ENCODE data around the gene SPAG9.

DNA sequence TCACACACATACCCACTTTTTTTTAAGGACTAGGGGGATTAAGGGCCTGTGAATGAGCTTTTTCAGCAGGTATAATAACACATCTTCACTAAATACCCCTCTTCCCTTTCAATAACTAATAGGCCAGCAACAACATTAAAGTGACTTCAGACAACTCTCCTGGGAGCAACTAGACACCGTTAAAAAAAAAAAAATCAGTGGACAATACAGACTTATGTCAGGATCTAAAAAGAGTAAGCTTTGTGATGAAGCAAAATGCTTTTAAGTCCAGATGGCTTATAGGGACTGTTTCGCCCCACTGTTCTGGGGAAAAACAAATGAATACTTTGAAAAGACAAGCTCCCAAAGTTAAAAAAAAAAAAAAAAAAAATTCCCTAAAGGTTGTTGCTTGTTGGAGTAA, 29.0 kb downstream of the SPAG9 start:
- TF ChIP-seq EZH2phosphoT487 (IDR thresholded peaks at IDR 0.05; ENCODE audit: borderline replicate concordance, low read length), result no peak
- TF ChIP-seq, protein P1, sequence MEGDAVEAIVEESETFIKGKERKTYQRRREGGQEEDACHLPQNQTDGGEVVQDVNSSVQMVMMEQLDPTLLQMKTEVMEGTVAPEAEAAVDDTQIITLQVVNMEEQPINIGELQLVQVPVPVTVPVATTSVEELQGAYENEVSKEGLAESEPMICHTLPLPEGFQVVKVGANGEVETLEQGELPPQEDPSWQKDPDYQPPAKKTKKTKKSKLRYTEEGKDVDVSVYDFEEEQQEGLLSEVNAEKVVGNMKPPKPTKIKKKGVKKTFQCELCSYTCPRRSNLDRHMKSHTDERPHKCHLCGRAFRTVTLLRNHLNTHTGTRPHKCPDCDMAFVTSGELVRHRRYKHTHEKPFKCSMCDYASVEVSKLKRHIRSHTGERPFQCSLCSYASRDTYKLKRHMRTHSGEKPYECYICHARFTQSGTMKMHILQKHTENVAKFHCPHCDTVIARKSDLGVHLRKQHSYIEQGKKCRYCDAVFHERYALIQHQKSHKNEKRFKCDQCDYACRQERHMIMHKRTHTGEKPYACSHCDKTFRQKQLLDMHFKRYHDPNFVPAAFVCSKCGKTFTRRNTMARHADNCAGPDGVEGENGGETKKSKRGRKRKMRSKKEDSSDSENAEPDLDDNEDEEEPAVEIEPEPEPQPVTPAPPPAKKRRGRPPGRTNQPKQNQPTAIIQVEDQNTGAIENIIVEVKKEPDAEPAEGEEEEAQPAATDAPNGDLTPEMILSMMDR (IDR thresholded peaks at IDR 0.05; ENCODE audit: low read depth, low read length, poor library complexity, severe bottlenecking), result no peak
